OCI-LY7 (cell line): ENCODE data around the gene ATP6V1B1. TPM values are rescaled to one million over a fixed set of nuclear protein-coding genes. Genes with fewer than 3 reads are reported as not detected.

ENCODE experiments used
- BruUV-seq: library from RNA; stranded (reverse); fragments of 400-500 nt; replicated peaks from 2 replicates; lab custom pipeline; 2021; lab: Mats Ljungman, UMichigan
- CTCF ChIA-PET: fragments of 300-600 bp; sonication (Branson Sonifier 250); formaldehyde crosslinking; loops from one replicate; lab custom pipeline; 2022; ENCODE audit warnings: antibody characterized with exemption; ENCODE audit not compliant: unreplicated experiment; lab: Charles Lee
- POLR2A ChIA-PET: fragments of 300-600 bp; sonication (Branson Sonifier 250); formaldehyde crosslinking; loops from one replicate; lab custom pipeline; 2022; ENCODE audit warnings: antibody characterized with exemption; lab: Charles Lee
- DNase-seq: peaks from one replicate; pipeline ENCODE4 v3.0.0-alpha.2; 2015; ENCODE audit warnings: low spot score
- H2AFZ ChIP-seq: fragments of 200-600 bp; sonication (generic), shearing (Covaris generic); 2 replicates; pipeline ENCODE4 v1.6.1; 2014; ENCODE audit warnings: mild to moderate bottlenecking, antibody characterized with exemption, low read length, moderate library complexity
- H3K27ac ChIP-seq: fragments of 200-600 bp; sonication (generic); 2 replicates; pipeline ENCODE4 v1.5.1; 2014; ENCODE audit warnings: mixed run types, low read depth, mild to moderate bottlenecking, moderate library complexity, low read length, inconsistent platforms; ENCODE audit not compliant: poor library complexity, severe bottlenecking
- H3K36me3 ChIP-seq: fragments of 200-600 bp; sonication (generic); 2 replicates; pipeline ENCODE4 v1.6.1; 2014; ENCODE audit warnings: mild to moderate bottlenecking, antibody characterized with exemption, low read length, moderate library complexity, mixed read lengths; ENCODE audit not compliant: insufficient read depth
- H3K4me1 ChIP-seq: fragments of 200-600 bp; sonication (generic); 2 replicates; pipeline ENCODE4 v1.5.1; 2014; ENCODE audit warnings: mild to moderate bottlenecking, low read length; ENCODE audit not compliant: insufficient read depth, poor library complexity, severe bottlenecking
- H3K4me2 ChIP-seq: fragments of 200-600 bp; sonication (generic); 2 replicates; pipeline ENCODE4 v1.6.1; 2014; ENCODE audit warnings: mild to moderate bottlenecking, low read length
- H3K4me3 ChIP-seq: fragments of 200-600 bp; sonication (generic); 2 replicates; pipeline ENCODE4 v1.5.1; 2014; ENCODE audit warnings: mild to moderate bottlenecking, low read depth, low read length; ENCODE audit not compliant: poor library complexity, severe bottlenecking
- H3K79me2 ChIP-seq: fragments of 200-600 bp; sonication (generic); 2 replicates; pipeline ENCODE4 v1.6.1; 2016; ENCODE audit warnings: low read depth, mild to moderate bottlenecking, low read length, moderate library complexity, mixed read lengths; ENCODE audit not compliant: insufficient read depth
- H3K9me2 ChIP-seq: fragments of 200-600 bp; sonication (generic); 2 replicates; pipeline ENCODE4 v1.6.1; 2016; ENCODE audit warnings: mild to moderate bottlenecking, low read length, mixed read lengths; ENCODE audit not compliant: insufficient read depth
- H3K9me3 ChIP-seq: fragments of 200-600 bp; sonication (generic); 2 replicates; pipeline ENCODE4 v1.6.1; 2014; ENCODE audit warnings: mild to moderate bottlenecking, mixed run types, low read length, mixed read lengths
- H4K20me1 ChIP-seq: fragments of 200-600 bp; sonication (generic); 2 replicates; pipeline ENCODE4 v1.6.1; 2014; ENCODE audit warnings: mild to moderate bottlenecking, antibody characterized with exemption, low read length, moderate library complexity, mixed read lengths; ENCODE audit not compliant: insufficient read depth
- EZH2phosphoT487 ChIP-seq: fragments of 200-600 bp; sonication (generic); IDR thresholded peaks from 2 replicates; pipeline ENCODE4 v1.6.1; 2018; ENCODE audit warnings: low read depth, borderline replicate concordance, mild to moderate bottlenecking, mixed run types, antibody characterized with exemption, low read length, moderate library complexity, mixed read lengths
- intact Hi-C: fragments of 100-400 bp; cut with micrococcal nuclease; formaldehyde crosslinking; loops from one replicate; pipeline ENCODE4 v1.10.0; 2022; ENCODE audit not compliant: unreplicated experiment
- total RNA-seq, 2 experiments: library from RNA; depleted of rRNA in 1 of 2; stranded (reverse); fragments of >200 nt in 1 of 2; shearing (Covaris generic) in 1 of 2; gene quantifications; 2 replicates each; pipeline ENCODE4 v1.2.3, GENCODE V29; 2014 to 2022
- TF ChIP-seq, protein P1 (sequence below): fragments of 200-600 bp; sonication (generic); conservative IDR thresholded peaks from 2 replicates; pipeline ENCODE4 v1.5.1; 2014; ENCODE audit warnings: mild to moderate bottlenecking, antibody characterized with exemption, low read length, moderate library complexity, mixed read lengths

ATP6V1B1 gene
- total RNA-seq, 2 experiments from 2014 or later, result not detected

GRCh38 chr2:70907130-70908057 lies 28.3 kb upstream of the ATP6V1B1 start:
- Histone ChIP-seq H3K4me1 (no peaks in the 10 kb centered on the region), H4K20me1 (no peaks in the 10 kb centered on the region), H3K79me2 (no peaks in the 10 kb centered on the region), H3K4me3 (no peak overlapping the region), H3K4me2 (no peak overlapping the region), H2AFZ (no peak overlapping the region), H3K9me3 (no peaks in the 10 kb centered on the region), H3K36me3 (no peaks in the 10 kb centered on the region), H3K27ac (no peak overlapping the region), H3K9me2 (no peaks in the 10 kb centered on the region)
- no peak for DNase-seq
- ChIA-PET POLR2A (interaction anchor here (0.6 kb wide), 1 partner anchor 538 kb away, joined by 3 read pairs; no protein-coding TSS in a partner anchor), CTCF (interaction anchor here (0.7 kb wide), 1 partner anchor 47 kb away, joined by 5 read pairs; no protein-coding TSS in a partner anchor)
- BruUV-seq, result no TSS peak
- intact Hi-C loops, result no loop called here
- TF ChIP-seq, protein P1, sequence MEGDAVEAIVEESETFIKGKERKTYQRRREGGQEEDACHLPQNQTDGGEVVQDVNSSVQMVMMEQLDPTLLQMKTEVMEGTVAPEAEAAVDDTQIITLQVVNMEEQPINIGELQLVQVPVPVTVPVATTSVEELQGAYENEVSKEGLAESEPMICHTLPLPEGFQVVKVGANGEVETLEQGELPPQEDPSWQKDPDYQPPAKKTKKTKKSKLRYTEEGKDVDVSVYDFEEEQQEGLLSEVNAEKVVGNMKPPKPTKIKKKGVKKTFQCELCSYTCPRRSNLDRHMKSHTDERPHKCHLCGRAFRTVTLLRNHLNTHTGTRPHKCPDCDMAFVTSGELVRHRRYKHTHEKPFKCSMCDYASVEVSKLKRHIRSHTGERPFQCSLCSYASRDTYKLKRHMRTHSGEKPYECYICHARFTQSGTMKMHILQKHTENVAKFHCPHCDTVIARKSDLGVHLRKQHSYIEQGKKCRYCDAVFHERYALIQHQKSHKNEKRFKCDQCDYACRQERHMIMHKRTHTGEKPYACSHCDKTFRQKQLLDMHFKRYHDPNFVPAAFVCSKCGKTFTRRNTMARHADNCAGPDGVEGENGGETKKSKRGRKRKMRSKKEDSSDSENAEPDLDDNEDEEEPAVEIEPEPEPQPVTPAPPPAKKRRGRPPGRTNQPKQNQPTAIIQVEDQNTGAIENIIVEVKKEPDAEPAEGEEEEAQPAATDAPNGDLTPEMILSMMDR, result no peak
- no peak for TF ChIP-seq EZH2phosphoT487

- Histone ChIP-seq H3K9me3 (no peaks in the 10 kb centered on the region), H3K4me1 (no peaks in the 10 kb centered on the region), H2AFZ (no peak overlapping the region), H3K4me2 (no peak overlapping the region), H3K79me2 (no peaks in the 10 kb centered on the region), H3K9me2 (no peaks in the 10 kb centered on the region), H4K20me1 (no peaks in the 10 kb centered on the region), H3K4me3 (no peak overlapping the region), H3K36me3 (no peaks in the 10 kb centered on the region), H3K27ac (no peak overlapping the region)
- no peak for TF ChIP-seq EZH2phosphoT487
- TF ChIP-seq, protein P1, result no peak
- POLR2A ChIA-PET, result no interaction called here
- CTCF ChIA-PET, result no interaction called here
- intact Hi-C loops, result no loop called here
- BruUV-seq, result no TSS peak
- no peak for DNase-seq
Observed at GRCh38 chr2:70916291-70916690, 19.4 kb upstream of the ATP6V1B1 start.

DNA sequence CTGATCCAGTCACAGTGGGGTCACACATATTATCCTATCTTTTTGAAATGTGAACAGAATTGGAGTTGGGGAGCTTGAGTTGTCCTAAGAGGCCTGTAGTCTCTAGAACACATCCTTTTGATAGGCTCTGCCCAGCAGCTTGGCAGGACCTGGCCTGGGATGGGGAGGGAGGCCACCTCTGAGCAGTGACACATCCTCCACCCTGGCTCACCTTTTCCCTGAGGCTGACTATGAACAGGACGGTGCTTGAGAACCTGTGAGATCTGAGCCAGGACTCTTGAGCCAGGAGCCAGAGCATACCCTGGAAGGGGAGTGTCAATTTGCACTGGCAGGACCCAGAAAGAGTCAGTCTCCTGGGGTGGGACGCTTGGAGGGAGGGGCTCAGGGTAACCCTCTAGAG lies 17.7 kb upstream of the ATP6V1B1 start:
- Histone ChIP-seq H3K36me3 (no peaks in the 10 kb centered on the region), H2AFZ (no peak overlapping the region), H3K9me3 (no peaks in the 10 kb centered on the region), H4K20me1 (no peaks in the 10 kb centered on the region), H3K4me3 (no peak overlapping the region), H3K9me2 (no peaks in the 10 kb centered on the region), H3K79me2 (no peaks in the 10 kb centered on the region), H3K27ac (no peak overlapping the region), H3K4me2 (no peak overlapping the region), H3K4me1 (no peaks in the 10 kb centered on the region)
- intact Hi-C loops, result no loop called here
- ChIA-PET CTCF (no interaction called here), POLR2A (no interaction called here)
- BruUV-seq, result no TSS peak
- TF ChIP-seq, protein P1, result no peak
- no peak for TF ChIP-seq EZH2phosphoT487
- DNase-seq, result no peak
